Left renal cortex interstitium (tissue), 4 donors: Measurements from ENCODE around the gene TCF7L2. TPM values are rescaled to one million over a fixed set of nuclear protein-coding genes. Genes with fewer than 3 reads are reported as not detected.

Experiments used
- DNase-seq, 4 donors: peaks; one replicate each; pipeline ENCODE4 v3.0.0-alpha.2; 2013; ENCODE audit warnings: low read depth in 4 of 4, low spot score in 2 of 4, missing footprints in 1 of 4
- polyA plus RNA-seq, 4 donors: library from polyadenylated mRNA; unstranded; fragments of 120-200 nt; gene quantifications; one replicate each; pipeline ENCODE4 v1.2.1, GENCODE V29; 2013; ENCODE audit not compliant: insufficient read length in 4 of 4

TCF7L2 gene
- polyA plus RNA-seq, 4 donors: 35.6 to 57.0 (median 43.7) TPM

DNA sequence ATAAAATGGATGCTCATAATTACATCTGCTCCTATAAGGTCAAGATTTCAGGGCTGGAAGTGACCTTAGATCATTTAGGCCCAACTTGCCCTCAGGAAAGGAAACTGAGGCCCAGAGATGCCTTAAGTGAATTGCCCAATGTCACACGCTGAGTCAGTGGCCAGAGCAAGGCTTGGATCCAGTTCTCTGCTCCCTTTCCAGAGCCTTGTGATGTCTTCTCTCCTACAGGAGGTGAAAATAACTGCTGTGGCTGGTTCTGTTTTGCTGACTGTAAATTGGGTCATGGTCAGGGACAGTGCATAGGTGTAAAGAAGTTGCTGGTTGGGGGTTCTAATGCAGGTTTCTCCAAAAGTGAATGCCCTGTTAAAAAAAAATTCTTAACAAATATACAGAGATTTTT is 91.3 kb downstream of the TCF7L2 start:
- no peak for DNase-seq

DNA sequence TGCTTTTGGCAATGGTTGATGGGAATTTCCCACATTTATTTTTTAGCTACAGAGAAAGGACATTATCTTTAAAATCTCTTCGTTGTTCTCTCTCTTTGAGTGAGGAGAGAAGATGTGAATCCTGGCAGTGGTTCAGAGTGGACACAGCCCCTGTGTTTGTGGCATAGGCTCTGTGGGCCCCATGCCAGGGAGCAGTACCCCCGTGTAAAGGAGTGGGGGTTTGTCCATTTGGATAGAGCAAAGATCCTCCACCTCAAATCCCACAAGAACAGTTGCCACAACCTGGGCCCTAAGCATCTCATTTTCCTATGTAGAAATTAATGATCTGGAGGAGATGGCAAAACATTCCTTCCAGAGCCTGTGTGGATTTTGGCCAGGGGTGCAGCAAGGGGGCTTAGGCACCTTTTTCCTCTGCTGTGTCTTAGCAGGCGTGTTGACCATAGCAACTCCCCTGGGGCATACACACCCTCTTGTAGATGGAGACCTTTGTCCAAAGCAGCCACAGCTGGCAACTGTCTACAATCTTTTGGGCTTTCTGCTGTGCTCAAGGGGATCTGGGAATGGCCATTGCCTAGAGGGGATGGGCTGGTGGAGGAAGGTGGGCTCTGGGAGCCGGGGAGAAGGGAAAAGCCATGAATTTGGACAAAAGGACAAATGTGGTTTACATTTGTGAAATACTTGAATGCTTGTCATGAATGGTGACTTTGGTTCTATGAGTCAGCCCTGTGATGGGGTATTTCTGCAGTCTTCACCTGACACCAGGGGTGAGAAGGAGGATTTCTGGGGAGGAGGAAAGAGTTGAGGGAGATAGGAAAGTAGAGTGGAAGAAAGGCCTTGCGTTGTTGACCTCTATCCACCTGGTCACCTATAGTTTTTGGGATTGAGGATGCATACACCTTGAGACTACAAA is 92.0 kb downstream of the TCF7L2 start:
- no peak for DNase-seq

DNA sequence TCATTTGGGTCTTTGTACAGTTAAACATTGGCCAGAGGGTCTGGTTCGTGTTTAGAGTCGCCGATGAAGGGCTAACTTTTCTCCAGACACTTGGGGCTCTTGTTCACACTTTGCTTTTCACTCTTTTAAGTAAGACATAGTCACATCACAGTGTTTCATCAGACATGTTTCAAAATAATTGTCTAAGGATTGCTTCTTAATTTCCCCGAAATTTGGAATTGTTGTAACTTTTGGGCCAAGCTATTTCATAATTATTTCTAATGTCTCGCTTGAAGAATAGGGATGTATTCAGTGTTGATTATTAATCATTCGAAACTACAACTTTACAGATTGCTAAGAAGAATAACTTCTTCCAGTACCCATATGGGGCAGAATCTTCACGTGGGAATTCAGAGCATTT is 92.8 kb downstream of the TCF7L2 start:
- no peak for DNase-seq

DNA sequence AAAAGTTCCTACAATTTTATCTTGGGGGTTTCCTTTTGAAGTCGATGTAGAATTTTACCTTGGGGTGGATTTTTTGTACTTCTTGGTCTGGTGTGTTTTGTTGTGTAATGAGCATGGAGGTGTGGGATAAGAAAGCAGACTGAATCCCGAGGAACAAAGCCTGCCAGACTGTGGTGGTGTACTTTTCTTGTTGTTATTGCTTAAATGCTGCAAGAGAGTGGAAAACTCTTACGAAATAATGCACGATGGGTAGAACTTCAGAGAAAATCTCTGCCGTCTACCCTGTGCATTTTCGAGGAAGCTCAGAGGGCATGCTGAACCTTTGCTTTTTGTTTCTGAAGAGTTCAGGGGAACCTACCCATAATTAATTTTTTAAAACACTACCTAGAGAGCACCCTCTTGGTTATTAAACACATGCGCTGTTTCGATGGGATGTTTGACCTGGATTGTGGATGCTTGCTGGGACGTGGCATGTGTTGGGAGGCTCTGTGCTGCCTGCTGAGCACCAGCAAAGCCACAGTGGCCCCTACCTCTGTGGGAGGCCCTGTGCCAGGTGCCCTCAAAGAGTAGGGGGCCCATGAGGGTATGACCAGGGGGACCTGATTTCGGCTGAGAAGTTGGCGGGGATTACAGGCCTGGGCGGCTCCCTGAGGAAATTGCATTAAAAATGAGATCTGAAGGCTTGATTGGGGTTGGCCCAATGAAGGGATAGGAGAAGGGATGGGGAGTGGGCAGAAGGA is 94.1 kb downstream of the TCF7L2 start:
- DNase-seq: no peak

DNA sequence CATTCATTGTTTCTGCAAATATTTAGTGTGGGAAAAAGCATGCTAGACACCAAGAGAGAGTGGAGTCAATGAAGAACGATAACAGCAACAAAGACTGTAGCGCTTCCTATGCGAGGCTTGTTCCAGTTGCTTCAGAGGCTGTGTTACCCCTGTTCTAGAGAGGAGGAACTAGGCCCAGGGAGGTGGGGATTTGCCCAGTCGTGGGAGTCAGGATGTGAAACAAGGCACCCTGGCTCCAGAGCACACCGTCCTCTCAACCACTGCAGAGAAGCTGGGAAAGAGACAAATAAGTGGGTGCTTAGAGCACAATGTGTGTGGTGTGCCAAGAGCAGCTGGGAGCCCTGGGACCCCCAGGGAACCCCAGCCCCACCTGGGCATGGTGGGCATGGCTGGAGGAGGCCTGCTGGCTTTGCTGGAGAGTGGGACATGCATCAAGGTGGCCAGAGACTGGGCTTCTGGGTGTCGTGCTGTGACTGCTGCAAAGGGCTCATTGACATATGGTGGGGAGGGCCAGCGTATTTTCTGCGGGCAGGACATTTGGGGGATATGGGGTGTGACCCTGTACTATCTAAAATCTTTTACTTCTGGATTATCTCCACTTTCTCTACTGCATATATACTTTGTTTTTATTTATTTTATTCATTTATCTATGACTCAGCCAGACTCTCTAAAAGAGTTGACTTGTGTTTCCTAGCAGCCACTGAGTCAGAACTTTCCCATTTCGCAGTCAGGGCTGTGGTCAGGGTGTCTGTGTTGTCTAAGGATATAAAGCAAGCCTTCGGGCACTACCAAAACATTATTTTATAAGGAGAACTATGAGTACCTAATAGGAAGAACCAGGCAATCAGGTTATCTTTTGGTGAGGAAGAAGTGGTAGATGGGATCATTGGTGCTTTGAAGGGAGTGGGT is 95.4 kb downstream of the TCF7L2 start:
- no peak for DNase-seq

DNA sequence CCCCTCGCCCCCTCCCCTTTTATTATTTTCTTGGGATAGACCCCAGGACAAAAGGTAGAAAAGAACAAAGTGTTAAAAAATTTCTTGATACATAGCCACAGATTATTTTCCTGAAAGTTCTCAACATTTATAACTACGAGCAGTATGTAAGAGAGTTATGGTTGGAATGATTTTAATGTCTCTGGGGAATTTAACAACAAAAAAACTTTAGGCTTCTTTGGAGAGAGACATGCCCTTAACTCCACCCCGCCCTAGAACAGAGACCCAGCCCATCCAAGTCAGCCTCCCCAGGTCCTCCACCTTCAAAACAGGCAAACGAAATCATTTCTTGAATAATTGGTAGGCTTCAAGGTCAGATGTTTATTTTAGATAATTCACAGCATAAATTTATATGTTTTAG is 97.1 kb downstream of the TCF7L2 start:
- DNase-seq: no peak

DNA sequence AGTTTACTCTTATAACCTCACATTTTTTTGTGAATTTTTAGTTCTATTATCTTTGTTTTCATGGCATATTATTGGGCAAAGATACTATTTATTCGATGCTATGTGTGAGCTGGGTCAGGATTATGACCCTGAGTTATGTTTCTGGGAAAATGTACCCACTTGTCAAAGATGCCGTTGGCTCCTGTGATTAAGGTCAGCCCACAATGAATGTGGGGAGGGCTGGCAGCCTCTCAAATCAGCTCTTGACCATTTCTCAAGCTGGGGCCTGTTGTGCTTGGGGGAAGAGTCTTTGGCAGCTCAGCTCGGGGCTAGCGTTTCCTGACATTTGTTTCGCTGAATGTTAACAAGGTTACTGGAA is 97.5 kb downstream of the TCF7L2 start:
- DNase-seq: no peak

DNA sequence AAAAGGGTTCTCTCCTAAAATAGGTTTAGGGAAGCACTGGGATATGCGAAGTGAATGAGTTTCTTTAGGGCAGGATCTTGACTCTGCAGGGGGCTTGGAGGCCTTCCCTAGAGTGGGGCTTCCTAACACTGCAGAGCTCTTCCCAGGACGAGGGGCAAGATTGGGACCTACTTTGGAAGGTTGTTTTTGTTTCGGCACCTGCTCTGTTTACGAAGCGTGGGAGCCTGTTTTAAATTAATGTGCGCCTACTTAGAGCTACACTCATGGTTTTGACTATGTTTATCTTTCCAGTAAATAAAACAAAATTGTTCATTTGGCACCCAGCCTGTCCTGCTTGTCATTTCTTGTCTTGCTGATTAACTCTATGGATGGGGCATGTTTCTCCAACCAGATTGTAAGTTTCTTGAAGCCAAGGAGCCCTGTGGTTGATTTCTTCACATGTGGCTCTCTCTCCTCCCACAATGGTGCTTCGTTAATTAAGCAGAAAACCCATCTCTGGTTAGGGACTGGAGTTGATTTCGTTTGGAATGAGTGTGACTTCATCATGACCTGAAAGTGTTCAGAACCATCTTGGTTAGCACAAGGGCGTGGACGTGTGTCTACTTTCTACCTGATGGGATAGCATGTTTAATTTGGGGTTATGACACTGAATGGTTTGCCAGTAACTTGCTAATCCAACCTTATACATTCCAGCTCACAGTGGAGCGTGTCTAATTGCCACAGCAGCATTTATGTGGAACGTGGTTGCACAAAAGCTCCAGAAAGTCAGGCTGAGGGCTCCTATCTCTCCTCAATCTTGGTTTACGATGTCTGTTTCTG is 98.1 kb downstream of the TCF7L2 start:
- no peak for DNase-seq

DNA sequence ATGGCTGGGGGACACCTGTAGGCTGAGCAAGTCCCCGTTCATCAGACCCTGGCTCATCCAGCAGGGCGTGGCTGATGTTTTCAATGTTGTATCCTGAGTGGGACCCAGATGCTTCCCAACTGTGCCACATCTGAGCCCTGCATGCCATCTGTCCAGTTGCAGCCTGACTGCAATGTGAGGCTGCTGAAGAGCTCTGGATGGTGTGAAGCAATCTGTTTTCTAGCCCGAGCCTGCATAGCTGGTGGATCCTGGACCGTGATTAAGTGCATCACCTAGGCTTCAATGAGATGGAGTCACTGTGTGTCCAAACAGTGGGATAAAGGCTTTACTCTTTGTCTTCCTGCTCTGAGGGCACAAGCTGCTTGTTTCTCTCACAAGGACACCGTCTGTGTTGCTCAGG is 99.8 kb downstream of the TCF7L2 start:
- DNase-seq: no peak

DNA sequence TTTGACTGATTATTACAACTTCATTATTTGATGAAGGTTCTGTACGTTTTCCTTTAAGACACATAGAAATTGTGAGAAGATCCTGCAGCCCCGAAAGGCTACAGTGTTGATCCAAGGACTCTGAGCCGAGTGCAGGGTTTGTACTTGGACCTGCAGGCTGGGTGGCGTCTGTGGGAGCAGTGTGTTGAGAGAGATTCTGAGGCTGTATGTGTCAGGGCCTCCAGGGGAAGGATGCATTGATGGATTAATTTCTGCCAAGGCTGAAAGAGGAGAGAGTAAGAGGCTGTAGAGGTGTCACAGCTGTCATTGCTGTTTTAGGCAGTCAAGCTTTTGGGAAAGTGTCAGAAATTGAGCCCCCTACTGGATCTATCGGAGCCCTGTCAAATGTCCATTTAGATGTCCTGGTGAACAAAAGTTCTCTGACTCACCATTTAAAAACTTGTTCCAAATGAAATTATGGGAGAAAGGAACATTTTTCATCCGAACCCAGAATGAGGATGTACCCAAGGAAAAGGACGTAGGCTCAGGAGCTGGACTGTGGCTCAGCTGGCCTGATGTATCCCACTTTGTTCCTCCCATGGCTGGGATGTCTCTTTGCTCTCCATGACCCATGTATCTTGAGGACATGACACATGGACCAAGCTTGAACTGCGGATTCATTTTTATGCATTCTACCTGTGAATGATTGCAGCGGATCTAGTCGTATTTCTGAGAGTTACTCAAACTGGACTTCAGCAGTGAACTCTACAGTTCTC is 102.2 kb downstream of the TCF7L2 start:
- no peak for DNase-seq

DNA sequence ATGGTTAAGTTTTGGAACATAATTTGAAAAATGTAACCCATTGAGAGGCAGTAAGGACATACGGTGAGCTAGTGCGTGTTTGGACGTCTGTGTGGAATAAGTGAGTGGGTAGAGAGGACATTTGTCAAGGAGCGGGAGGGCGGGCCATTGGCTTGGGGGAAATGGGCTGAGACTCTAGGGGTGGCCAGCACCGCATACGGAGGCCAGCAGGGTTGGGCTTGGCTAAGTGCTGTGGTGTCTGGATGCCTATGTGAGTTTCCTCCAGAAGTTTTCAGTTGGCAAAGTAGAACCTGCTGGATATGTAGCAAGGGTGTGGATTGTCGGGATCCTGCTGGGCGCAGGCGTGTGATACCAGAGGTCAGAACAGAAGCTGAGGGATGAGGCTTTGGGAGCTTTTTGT is 103.0 kb downstream of the TCF7L2 start:
- no peak for DNase-seq

DNA sequence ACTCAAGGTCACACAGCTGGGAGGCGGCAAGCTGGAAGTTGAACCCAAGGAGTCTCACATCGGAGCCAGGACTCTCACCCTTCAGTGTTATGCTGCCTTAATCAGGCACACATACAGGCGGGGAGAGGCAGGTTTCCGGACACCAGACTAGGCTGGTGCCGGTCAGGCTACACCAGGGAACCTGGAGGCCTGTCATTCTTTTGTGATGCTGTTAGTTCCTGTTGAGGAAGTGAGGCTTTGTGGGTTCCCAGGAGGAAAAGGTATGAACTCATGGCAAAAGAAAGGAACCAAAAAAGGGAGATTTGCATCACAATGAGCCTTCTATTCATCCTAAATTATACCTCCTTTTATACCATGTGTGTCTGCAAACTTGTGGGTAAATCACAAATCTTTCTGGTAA is 103.8 kb downstream of the TCF7L2 start:
- DNase-seq: no peak

DNA sequence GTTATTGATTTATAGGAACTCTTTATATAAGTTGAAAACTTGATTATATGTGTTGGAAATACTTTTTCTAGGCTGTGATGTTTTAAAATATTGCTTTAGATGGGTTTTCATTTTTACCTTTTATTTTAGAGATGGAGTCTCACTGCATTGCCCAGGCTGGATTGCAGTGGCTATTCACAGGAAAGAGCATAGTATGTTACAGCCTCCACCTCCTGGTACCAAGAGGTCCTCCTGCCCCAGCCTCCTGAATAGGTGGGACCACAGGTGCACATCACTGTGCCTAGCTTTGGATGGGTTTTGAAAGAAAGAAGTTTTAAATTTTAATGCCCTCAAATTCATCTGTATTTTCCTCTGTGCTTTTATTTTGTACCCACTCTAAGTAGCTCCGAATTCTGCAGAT is 105.4 kb downstream of the TCF7L2 start:
- no peak for DNase-seq

DNA sequence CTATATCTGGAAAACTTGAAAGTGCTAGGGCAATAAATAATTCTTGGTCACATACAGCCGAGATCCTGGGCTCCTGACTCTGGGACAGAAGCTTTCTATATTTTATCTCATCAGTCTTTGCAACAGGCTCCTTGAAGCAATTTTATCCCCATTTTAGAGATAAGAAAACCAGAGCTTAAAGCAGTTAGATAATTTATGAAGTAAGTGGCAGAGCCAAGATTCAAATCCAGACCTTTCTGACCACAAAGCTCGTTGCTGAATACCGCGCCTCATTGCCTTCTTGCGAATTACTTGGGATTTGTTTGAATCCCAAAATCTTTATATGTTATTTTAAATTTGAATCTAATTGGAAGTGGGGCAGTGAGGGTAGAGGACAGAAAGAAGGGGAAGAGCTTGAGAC is 106.0 kb downstream of the TCF7L2 start:
- DNase-seq: no peak

DNA sequence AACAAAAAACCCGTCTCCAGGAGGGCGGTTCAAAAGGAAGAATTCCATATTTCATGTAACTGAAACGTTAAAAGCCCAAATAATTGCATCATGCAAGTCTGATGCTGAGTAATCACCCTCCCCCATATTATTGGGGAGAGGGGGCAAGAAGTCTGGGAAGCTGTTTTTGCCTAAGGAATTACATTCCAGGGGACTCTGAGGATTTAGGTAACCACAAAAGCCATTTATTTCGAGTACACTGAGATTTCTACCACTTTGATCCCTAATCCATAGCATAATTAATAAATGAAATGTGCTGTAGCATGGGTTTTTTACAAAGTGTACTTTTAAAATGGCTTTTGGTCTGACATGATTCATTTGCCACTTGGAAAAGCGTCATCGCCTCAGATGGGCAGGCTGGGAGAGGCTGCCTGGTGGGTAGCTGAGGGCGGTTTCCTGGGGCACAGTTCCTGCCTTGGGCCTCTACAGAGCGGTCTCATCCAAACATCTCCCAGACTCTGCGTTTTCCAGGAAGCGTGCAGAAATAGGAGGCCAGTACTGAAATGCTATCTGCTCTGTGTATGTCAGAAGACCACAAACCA is 106.5 kb downstream of the TCF7L2 start:
- DNase-seq: no peak

DNA sequence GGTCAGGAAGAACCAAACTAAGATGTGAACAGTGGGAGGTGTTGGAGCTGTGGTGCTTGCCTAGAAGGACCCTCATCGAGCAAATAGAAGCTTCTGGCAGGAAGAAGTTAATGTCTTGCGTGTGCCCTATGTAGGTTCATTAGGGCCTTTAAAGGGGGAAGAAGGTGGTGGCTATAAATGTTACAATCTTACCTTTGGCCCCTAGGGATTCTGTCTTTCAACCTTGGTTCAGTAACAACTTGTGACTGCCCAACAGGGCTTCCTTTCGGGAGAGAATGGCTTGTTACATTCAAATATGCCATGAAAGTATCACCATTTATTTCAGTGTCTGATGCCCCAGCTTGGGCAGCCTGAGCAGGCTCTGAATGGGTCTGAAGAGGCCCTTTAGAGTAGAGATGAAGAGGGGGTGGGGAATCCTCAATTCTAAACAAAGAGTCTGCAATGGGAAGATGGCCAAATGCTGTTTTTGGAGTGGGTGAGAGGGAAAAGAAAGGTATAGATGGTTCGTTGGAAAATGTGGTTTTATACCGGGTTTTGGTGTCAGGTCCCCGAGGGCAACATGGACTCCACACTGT is 108.0 kb downstream of the TCF7L2 start:
- DNase-seq: no peak

DNA sequence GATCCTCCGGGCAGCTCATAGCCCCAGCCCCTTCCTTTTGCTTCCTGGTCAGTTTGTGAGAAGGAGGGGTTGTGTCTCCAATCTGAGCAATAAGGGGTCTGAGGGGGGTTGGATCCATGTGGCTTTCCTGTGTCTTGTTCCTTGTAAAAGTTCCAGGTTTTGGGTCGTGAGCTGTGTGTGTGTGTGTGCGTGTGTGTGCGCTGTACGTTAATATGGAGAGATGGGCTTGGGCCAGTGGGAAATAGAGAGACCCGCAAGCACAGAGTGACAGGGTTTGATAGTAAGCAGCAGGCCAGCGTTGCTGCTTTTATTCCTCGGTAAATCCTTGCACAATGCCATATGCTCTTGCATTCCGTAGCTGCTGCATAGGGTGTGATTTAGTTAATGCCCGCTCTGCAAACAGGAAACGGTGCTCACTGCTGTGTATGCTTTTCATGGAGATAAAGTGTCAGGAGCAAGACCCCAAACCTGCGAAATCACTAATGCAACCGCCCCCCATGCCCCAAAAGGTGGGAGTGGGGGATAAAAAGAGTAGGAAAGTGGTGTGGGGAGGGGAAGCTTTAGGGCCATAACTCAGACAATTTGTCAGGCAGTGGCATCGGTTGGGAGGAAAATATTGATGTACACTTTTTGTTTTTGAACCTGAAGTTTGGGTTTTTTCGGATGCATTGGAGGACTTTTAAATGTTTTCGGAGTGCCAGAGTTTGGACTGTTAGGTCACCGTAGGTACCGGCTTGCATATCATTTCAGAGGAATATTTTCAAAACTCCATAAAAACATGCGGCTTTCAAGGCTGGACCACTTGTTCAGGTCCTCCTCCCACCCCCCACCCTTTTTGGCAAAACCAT is 108.7 kb downstream of the TCF7L2 start:
- no peak for DNase-seq

DNA sequence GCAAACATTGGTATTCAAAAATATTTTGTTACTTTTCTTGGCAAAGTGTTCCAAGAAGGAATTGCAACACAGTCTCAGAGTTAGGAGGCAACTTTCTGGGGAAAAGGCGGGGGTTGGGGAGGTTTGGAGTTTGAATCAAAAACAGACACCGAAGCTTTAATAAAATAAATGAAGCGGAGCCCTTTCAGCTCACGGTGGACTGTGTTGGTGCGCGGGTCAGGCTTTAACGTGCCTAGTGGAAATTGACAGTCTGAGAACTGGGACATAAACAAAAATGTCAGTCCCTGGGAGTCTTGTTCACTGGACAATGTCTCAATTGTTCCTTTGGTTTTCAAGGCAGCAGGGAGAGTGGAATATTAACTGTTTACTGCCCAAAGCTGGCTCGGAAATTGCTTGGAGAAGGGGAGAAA is 109.3 kb downstream of the TCF7L2 start:
- DNase-seq: peak in 1 of 4 donors; percentile 56
